Left ventricle myocardium inferior (tissue), 1 donor: ENCODE results near the gene DKKL1. TPM values are rescaled to one million over a fixed set of nuclear protein-coding genes. Genes with fewer than 3 reads are reported as not detected.

ENCODE experiments used
- DNase-seq: peaks from one replicate; pipeline ENCODE4 v3.0.0-alpha.2; 2020
- H3K27ac ChIP-seq: fragments of 200-600 bp; replicated peaks from 2 replicates; pipeline ENCODE4 v1.8.0; 2021
- H3K27me3 ChIP-seq: fragments of 200-600 bp; 2 replicates; pipeline ENCODE4 v1.8.0; 2021; ENCODE audit warnings: low read depth
- H3K36me3 ChIP-seq: fragments of 200-600 bp; 2 replicates; pipeline ENCODE4 v1.8.0; 2021
- H3K4me1 ChIP-seq: fragments of 200-600 bp; 2 replicates; pipeline ENCODE4 v1.8.0; 2021
- H3K4me3 ChIP-seq: fragments of 200-600 bp; 2 replicates; pipeline ENCODE4 v1.8.0; 2021; ENCODE audit warnings: mild to moderate bottlenecking, moderate library complexity
- H3K9me3 ChIP-seq: fragments of 200-600 bp; replicated peaks from 2 replicates; pipeline ENCODE4 v1.8.0; 2021
- intact Hi-C: fragments of 100-400 bp; cut with micrococcal nuclease; formaldehyde crosslinking; loops from one replicate; pipeline ENCODE4 v1.11.0; 2022
- total RNA-seq: library from RNA; stranded (reverse); fragmentation: NEBNext Ultra II Directional; extraction: Animal tissue kit (Norgen Biotek cat#: 25700); gene quantifications from one replicate; pipeline ENCODE4 v1.2.1, GENCODE V29; 2021
- TF ChIP-seq, protein P1 (sequence below): fragments of 200-600 bp; IDR thresholded peaks from 2 replicates; pipeline ENCODE4 v1.8.0; 2021; ENCODE audit warnings: antibody characterized with exemption, mild to moderate bottlenecking, borderline replicate concordance
- donor health status: DM: no; HTN: yes; CAD: no; lungs with severe emphysema.

DKKL1 gene
- total RNA-seq, 1 donor from 2014 or later: not detected

- Histone ChIP-seq H3K27ac (no peak overlapping the region), H3K4me3 (no peak overlapping the region), H3K4me1 (no peaks in the 10 kb centered on the region), H3K9me3 (no peaks in the 10 kb centered on the region), H3K27me3 (peaks cover 85% of the 10 kb centered on the region), H3K36me3 (no peaks in the 10 kb centered on the region)
- DNase-seq: no peak
- intact Hi-C loops: loop anchor here (10.0 kb wide), 1 partner anchor 51 kb away; the partner anchor contains the start of gene SLC17A7
- TF ChIP-seq, protein P1, sequence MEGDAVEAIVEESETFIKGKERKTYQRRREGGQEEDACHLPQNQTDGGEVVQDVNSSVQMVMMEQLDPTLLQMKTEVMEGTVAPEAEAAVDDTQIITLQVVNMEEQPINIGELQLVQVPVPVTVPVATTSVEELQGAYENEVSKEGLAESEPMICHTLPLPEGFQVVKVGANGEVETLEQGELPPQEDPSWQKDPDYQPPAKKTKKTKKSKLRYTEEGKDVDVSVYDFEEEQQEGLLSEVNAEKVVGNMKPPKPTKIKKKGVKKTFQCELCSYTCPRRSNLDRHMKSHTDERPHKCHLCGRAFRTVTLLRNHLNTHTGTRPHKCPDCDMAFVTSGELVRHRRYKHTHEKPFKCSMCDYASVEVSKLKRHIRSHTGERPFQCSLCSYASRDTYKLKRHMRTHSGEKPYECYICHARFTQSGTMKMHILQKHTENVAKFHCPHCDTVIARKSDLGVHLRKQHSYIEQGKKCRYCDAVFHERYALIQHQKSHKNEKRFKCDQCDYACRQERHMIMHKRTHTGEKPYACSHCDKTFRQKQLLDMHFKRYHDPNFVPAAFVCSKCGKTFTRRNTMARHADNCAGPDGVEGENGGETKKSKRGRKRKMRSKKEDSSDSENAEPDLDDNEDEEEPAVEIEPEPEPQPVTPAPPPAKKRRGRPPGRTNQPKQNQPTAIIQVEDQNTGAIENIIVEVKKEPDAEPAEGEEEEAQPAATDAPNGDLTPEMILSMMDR: no peak
Measured at GRCh38 chr19:49393881-49394280, 30.2 kb downstream of the DKKL1 start.

DNA sequence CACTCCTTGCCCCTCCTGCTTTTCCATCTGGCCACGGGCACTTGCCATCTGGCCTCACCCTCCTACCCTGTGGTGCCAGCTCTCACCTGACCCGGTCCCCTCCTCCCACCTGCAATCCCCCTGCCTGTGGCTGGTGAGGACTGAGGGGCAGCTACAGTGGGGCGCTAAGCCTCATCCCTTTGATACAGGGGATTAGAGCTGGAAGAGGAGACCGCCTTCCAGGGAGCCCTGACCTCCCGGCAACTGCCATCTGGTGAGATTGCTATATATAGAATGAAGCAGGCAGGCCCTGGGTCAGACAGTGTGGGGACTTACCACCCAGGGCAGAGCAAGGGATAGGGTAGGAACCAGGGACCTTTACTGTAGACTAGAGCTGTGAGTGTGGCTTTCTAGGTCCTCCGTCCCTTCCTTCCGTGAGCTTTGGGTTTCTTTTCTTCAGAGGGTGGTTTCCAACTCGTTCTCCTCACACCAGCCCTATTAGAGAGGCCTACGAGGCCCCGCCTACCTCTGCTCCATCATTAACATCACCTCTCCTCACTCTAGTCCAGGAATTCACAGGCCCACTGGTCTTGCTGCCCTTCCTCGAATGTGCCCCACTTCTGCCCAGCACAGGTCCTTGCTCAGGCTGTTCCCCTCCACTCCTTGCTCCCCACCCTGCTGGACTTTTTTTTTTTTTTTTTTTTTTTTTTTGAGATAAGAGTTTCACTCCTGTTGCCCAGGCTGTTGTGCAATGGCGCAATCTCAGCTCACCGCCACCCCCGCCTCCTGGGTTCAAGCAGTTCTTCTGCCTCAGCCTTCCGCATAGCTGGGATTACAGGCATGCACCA lies 32.1 kb downstream of the DKKL1 start:
- intact Hi-C loops: loop anchor here (10.0 kb wide), 1 partner anchor 49 kb away; the partner anchor contains the start of gene SLC17A7
- Histone ChIP-seq H3K36me3 (no peaks in the 10 kb centered on the region), H3K27me3 (peaks cover 74% of the 10 kb centered on the region), H3K4me3 (no peak overlapping the region), H3K9me3 (no peaks in the 10 kb centered on the region), H3K4me1 (no peaks in the 10 kb centered on the region), H3K27ac (no peak overlapping the region)
- TF ChIP-seq, protein P1: no peak
- DNase-seq: no peak

GRCh38 chr19:49396738-49397505 lies 33.2 kb downstream of the DKKL1 start:
- Histone ChIP-seq H3K27ac (no peak overlapping the region), H3K36me3 (no peaks in the 10 kb centered on the region), H3K4me1 (no peaks in the 10 kb centered on the region), H3K27me3 (peaks cover 72% of the 10 kb centered on the region), H3K4me3 (no peak overlapping the region), H3K9me3 (no peaks in the 10 kb centered on the region)
- intact Hi-C loops: loop anchor here (10.0 kb wide), 1 partner anchor 48 kb away; the partner anchor contains the start of gene SLC17A7
- no peak for DNase-seq
- TF ChIP-seq, protein P1: no peak

- TF ChIP-seq, protein P1: no peak
- no peak overlapping the region for H3K27ac ChIP-seq
- DNase-seq: no peak
- H3K27me3 ChIP-seq: peaks cover 60% of the 10 kb centered on the region
- H3K9me3 ChIP-seq: no peaks in the 10 kb centered on the region
- no peaks in the 10 kb centered on the region for H3K36me3 ChIP-seq
- intact Hi-C loops: loop anchor here (10.0 kb wide), 1 partner anchor 47 kb away; the partner anchor contains the start of gene SLC17A7
- no peak overlapping the region for H3K4me3 ChIP-seq
- no peaks in the 10 kb centered on the region for H3K4me1 ChIP-seq
Measured at GRCh38 chr19:49398001-49398615, 34.4 kb downstream of the DKKL1 start.

DNA sequence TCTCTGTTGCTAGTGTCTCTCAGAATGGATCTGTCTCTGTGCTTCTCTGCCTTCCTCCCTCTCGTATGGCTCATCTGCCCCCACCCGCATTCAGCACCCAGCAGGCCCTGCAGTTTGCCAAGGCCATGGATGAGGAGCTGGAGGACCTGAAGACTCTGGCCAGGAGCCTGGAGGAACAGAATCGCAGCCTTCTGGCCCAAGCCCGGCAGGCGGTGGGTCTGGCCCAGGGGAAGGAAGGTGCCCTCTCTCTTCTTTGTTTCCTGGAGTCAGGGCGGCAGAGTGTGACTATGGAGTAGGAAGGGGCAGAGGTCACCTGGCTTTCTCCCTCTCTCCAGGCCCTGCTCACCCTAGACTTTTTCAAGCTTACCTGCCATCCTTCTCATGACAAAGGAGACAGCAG lies 35.3 kb downstream of the DKKL1 start:
- peaks cover 53% of the 10 kb centered on the region for H3K27me3 ChIP-seq
- TF ChIP-seq, protein P1: no peak
- H3K4me1 ChIP-seq: no peaks in the 10 kb centered on the region
- no peak for DNase-seq
- no peak overlapping the region for H3K4me3 ChIP-seq
- H3K36me3 ChIP-seq: no peaks in the 10 kb centered on the region
- intact Hi-C loops: loop anchor here (10.0 kb wide), 1 partner anchor 46 kb away; the partner anchor contains the start of gene SLC17A7
- H3K27ac ChIP-seq: no peak overlapping the region
- no peaks in the 10 kb centered on the region for H3K9me3 ChIP-seq
